DMS 273 (cell line): ENCODE measurements around the gene TAS2R13.

ENCODE experiments used
- DNase-seq: peaks from one replicate; lab custom pipeline; 2025; ENCODE audit not compliant: unreplicated experiment; lab: John Stamatoyannopoulos, UW

TAS2R13 gene

GRCh38 chr12:10873378-10873777 lies 36.0 kb downstream of the TAS2R13 start:
- no peak for DNase-seq

- DNase-seq, result no peak
Observed at GRCh38 chr12:10867381-10867780, 42.0 kb downstream of the TAS2R13 start.

GRCh38 chr12:10863512-10864218 lies 45.7 kb downstream of the TAS2R13 start:
- no peak for DNase-seq

- no peak for DNase-seq
Observed at GRCh38 chr12:10861366-10861765, 48.0 kb downstream of the TAS2R13 start.
